WTC11 (cell line): ENCODE measurements around the gene HIF1A.
"Not testable (repeated sequence)": the region's sequence is repeated elsewhere in the genome, so short reads cannot be mapped to it uniquely, and the experiment has no call there.

ENCODE experiments used
- FOXJ3 ChIP-seq: sonication (generic); formaldehyde crosslinking; IDR thresholded peaks from 2 replicates; pipeline ENCODE4 v1.9.0; 2021; ENCODE audit warnings: missing genetic modification reagents, mild to moderate bottlenecking, borderline replicate concordance
- GTF2I ChIP-seq: fragments of 250-450 bp; sonication (Bioruptor Pico); conservative IDR thresholded peaks from 2 replicates; pipeline ENCODE4 v1.4.0; 2021; ENCODE audit warnings: mild to moderate bottlenecking
- TF ChIP-seq, protein P1 (sequence below): sonication (generic); formaldehyde crosslinking; IDR thresholded peaks from 2 replicates; pipeline ENCODE4 v1.8.1; 2022; ENCODE audit warnings: low read depth, missing genetic modification reagents, borderline replicate concordance

DNA sequence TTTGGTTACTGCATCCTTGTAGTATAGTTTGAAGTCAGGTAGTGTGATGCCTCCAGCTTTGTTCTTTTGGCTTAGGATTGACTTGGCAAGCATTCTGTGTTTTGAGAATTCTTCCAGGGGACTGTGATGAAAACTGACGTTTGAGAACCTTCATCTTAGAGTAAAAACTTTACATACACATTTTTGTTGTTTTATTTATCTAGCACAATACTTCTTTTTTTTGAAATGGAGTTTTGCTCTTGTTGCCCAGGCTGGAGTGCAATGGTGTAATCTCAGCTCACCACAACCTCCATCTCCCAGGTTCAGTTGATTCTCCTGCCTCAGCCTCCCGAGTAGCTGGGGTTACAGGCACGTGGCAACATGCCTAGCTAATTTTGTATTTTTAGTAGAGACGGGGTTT, 13.4 kb downstream of the HIF1A start:
- TF ChIP-seq, protein P1, sequence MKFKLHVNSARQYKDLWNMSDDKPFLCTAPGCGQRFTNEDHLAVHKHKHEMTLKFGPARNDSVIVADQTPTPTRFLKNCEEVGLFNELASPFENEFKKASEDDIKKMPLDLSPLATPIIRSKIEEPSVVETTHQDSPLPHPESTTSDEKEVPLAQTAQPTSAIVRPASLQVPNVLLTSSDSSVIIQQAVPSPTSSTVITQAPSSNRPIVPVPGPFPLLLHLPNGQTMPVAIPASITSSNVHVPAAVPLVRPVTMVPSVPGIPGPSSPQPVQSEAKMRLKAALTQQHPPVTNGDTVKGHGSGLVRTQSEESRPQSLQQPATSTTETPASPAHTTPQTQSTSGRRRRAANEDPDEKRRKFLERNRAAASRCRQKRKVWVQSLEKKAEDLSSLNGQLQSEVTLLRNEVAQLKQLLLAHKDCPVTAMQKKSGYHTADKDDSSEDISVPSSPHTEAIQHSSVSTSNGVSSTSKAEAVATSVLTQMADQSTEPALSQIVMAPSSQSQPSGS (CRISPR knock-in tag): not testable (repeated sequence)
- not testable (repeated sequence) for TF ChIP-seq GTF2I (CRISPR knock-in tag); FOXJ3
